Osteocyte (in vitro differentiated cells): ENCODE results near the gene OR8B8. TPM values are rescaled to one million over a fixed set of nuclear protein-coding genes. Genes with fewer than 3 reads are reported as not detected.

Source experiments
- DNase-seq: peaks from one replicate; pipeline ENCODE4 v3.0.0; 2021; ENCODE audit warnings: mixed read lengths; ENCODE audit not compliant: unreplicated experiment; ENCODE audit errors: extremely low spot score
- H3K27ac Mint-ChIP-seq: one replicate; pipeline ENCODE4 v1.8.0; 2021; ENCODE audit warnings: mild to moderate bottlenecking, mixed read lengths; ENCODE audit not compliant: unreplicated experiment
- H3K27me3 Mint-ChIP-seq: one replicate; pipeline ENCODE4 v1.8.0; 2021; ENCODE audit warnings: mixed read lengths; ENCODE audit not compliant: unreplicated experiment
- H3K36me3 Mint-ChIP-seq: one replicate; pipeline ENCODE4 v1.8.0; 2021; ENCODE audit warnings: mixed read lengths; ENCODE audit not compliant: unreplicated experiment
- H3K4me1 Mint-ChIP-seq: one replicate; pipeline ENCODE4 v1.8.0; 2021; ENCODE audit warnings: mixed read lengths; ENCODE audit not compliant: unreplicated experiment
- H3K4me3 Mint-ChIP-seq: one replicate; pipeline ENCODE4 v1.8.0; 2021; ENCODE audit warnings: mild to moderate bottlenecking, moderate library complexity, mixed read lengths; ENCODE audit not compliant: unreplicated experiment
- H3K9me3 Mint-ChIP-seq: one replicate; pipeline ENCODE4 v1.8.0; 2021; ENCODE audit warnings: mixed read lengths; ENCODE audit not compliant: unreplicated experiment
- total RNA-seq: library from RNA; stranded (reverse); gene quantifications from 2 replicates; pipeline ENCODE4 v1.2.1, GENCODE V29; 2021
- TF ChIP-seq, protein P1 (sequence below): fragments of 200-600 bp; sonication (generic); IDR thresholded peaks from 2 replicates; pipeline ENCODE4 v1.5.0; 2021; ENCODE audit warnings: antibody characterized with exemption, mild to moderate bottlenecking, moderate library complexity

OR8B8 gene
- total RNA-seq, 1 donor from 2014 or later, result not detected

DNA sequence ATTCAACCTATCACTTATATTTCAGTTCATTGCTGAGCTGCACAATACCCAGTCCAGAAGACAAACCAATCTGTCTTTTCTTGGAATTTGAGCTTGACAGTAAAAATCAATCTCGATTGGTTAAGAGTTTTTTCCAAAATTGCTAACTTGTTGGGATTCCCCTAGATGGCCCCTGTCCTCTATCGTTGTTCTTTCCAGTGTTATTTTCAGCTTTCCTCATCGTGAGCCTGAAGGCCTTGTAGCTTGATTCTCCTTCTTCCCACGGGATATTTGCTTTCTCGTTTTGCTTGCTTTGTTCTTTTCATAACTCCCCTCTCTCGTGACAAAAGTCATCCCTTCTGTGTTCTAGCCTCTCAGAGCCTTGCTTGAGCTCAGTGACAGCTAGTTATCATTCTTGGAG is 3.1 kb downstream of the OR8B8 start:
- peaks cover 15% of the 10 kb centered on the region for H3K27me3 Mint-ChIP-seq

DNA sequence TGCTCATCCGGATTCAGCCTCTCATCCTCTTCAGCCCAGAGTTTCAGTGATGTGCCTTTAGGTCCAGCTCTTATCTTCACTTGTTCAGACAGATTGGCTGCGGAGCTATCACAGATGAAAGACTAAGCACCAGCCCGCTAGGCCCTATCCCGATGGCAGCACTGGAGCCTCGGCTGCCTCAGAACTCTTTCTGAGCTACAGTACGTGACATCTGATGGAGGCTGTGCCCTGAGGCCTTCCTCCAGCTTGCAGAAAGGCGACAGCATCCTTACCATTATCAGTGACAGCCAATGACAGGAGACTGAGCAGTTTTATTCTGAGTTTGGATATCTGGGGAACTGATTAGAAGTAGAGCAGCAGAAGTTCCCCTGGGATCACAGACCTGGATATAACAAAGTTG is 4.0 kb downstream of the OR8B8 start:
- H3K4me1 Mint-ChIP-seq, result no peaks in the 10 kb centered on the region
- TF ChIP-seq, protein P1, sequence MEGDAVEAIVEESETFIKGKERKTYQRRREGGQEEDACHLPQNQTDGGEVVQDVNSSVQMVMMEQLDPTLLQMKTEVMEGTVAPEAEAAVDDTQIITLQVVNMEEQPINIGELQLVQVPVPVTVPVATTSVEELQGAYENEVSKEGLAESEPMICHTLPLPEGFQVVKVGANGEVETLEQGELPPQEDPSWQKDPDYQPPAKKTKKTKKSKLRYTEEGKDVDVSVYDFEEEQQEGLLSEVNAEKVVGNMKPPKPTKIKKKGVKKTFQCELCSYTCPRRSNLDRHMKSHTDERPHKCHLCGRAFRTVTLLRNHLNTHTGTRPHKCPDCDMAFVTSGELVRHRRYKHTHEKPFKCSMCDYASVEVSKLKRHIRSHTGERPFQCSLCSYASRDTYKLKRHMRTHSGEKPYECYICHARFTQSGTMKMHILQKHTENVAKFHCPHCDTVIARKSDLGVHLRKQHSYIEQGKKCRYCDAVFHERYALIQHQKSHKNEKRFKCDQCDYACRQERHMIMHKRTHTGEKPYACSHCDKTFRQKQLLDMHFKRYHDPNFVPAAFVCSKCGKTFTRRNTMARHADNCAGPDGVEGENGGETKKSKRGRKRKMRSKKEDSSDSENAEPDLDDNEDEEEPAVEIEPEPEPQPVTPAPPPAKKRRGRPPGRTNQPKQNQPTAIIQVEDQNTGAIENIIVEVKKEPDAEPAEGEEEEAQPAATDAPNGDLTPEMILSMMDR, result no peak
- DNase-seq, result no peak
- no peaks in the 10 kb centered on the region for H3K36me3 Mint-ChIP-seq
- no peak overlapping the region for H3K4me3 Mint-ChIP-seq
- H3K27ac Mint-ChIP-seq, result no peak overlapping the region
- peaks cover 15% of the 10 kb centered on the region for H3K27me3 Mint-ChIP-seq
- H3K9me3 Mint-ChIP-seq, result no peaks in the 10 kb centered on the region

More for the DNA sequence above, 3.1 kb downstream of the OR8B8 start:
- Mint-ChIP-seq H3K9me3 (no peaks in the 10 kb centered on the region), H3K27ac (no peak overlapping the region), H3K4me3 (no peak overlapping the region), H3K36me3 (no peaks in the 10 kb centered on the region), H3K4me1 (no peaks in the 10 kb centered on the region)
- no peak for DNase-seq
- TF ChIP-seq, protein P1, result no peak

DNA sequence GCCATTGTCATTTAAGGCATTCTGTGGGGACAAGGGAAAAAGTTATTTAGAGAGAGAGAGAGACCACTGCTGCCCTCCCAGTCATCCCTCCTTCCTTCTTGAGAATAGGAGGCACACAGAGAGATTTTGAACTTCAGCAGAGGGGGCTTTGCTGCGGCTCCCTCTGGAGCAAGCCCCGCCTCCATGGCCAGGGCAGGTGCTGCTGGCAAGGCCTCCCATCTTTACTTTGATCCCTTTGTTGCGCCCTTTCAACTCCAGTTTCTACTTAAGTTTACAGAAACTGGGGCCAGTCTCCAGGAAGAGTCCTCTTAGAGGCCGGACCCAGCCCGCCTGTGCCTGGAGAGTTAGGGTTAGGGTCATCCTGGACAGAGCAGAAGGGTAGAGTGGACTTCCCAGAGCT is 4.4 kb downstream of the OR8B8 start:
- no peaks in the 10 kb centered on the region for H3K4me1 Mint-ChIP-seq
- H3K4me3 Mint-ChIP-seq, result no peak overlapping the region
- no peak for DNase-seq
- H3K9me3 Mint-ChIP-seq, result no peaks in the 10 kb centered on the region
- no peaks in the 10 kb centered on the region for H3K36me3 Mint-ChIP-seq
- H3K27me3 Mint-ChIP-seq, result peaks cover 15% of the 10 kb centered on the region
- no peak overlapping the region for H3K27ac Mint-ChIP-seq
- TF ChIP-seq, protein P1, result no peak

DNA sequence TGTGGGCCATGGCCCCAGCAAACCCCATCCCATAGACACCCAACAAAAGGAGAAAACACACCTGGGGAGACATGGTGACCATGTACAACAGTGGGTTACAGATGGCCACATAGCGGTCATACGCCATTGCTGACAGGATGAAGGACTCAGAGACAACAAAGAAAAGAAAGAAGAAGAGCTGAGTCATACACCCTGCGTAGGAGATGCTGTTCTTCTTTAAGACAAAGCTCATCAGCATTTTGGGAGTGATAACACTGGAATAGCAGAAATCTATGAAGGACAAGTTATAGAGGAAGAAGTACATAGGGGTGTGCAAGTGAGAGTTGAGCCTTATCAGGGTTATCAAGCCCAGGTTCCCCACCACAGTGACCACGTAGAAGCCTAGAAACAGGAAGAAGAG is 4.9 kb downstream of the OR8B8 start:
- Mint-ChIP-seq H3K27ac (no peak overlapping the region), H3K27me3 (peaks cover 15% of the 10 kb centered on the region), H3K9me3 (no peaks in the 10 kb centered on the region), H3K36me3 (no peaks in the 10 kb centered on the region), H3K4me1 (no peaks in the 10 kb centered on the region), H3K4me3 (no peak overlapping the region)
- TF ChIP-seq, protein P1, result no peak
- no peak for DNase-seq

DNA sequence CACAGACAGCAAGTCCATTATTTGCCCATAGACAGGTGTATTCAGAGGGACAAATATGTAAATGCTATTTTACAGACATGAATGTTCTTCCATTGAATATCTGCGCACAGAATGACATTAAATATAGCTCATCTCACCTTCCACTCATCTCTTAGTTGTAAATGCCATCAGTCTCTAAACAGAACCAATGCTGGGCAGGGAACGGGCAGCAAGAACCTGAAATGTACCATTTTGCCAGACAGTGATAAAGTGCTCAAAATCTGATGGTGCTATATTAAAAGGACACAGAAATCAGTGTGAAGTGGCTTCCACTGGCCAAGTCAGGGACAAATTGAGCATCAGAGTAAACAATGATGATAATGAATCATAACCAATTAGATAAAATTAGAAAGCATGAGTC is 10.8 kb downstream of the OR8B8 start:
- H3K36me3 Mint-ChIP-seq, result no peaks in the 10 kb centered on the region
- H3K9me3 Mint-ChIP-seq, result peaks cover 1% of the 10 kb centered on the region
- no peak for DNase-seq
- peaks cover 7% of the 10 kb centered on the region for H3K27me3 Mint-ChIP-seq
- H3K27ac Mint-ChIP-seq, result no peak overlapping the region
- no peaks in the 10 kb centered on the region for H3K4me1 Mint-ChIP-seq
- no peak overlapping the region for H3K4me3 Mint-ChIP-seq
- TF ChIP-seq, protein P1, result no peak
